Peyer's patch (tissue), 4 donors: Measurements from ENCODE around the gene PHACTR1.

Source experiments
- POLR2A ChIP-seq, 2 donors: fragments of 450-650 bp; IDR thresholded peaks; one replicate each; pipeline ENCODE4 v1.5.1; 2017; ENCODE audit warnings: antibody characterized with exemption in 2 of 2, mild to moderate bottlenecking in 2 of 2, moderate library complexity in 2 of 2
- TF ChIP-seq, protein P1 (sequence below), 6 experiments: fragments of 450-650 bp in 4 of 6; fragments of 200-600 bp in 2 of 6; sonication (generic) in 1 of 6; IDR thresholded peaks; one replicate each; pipeline ENCODE4 v1.5.1; 2017 to 2019; ENCODE audit warnings: antibody characterized with exemption in 6 of 6, mild to moderate bottlenecking in 3 of 6, moderate library complexity in 1 of 6

DNA sequence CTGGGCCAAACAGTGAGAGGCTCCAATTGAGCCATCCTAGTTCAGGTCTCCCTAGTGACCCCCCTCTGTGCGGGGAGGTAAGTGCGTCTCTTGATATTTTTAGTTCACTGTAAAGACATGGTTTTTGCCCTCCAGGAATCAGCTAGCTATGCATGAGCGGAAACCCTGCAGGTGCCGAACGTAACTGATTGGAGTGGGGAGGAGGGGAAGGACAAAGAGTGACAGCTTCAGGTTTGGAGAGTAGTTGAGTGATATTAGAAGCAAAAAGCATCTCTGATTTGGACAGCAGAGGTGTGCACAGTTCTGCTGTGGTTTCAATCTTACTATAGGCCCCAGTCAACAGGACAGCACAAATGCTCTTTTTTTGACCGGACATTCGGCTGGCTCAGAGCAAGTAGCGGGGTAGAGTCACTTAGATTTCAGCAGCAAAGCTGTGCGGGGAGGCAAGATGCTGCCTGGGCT, 580.0 kb downstream of the PHACTR1 start:
- TF ChIP-seq, protein P1, sequence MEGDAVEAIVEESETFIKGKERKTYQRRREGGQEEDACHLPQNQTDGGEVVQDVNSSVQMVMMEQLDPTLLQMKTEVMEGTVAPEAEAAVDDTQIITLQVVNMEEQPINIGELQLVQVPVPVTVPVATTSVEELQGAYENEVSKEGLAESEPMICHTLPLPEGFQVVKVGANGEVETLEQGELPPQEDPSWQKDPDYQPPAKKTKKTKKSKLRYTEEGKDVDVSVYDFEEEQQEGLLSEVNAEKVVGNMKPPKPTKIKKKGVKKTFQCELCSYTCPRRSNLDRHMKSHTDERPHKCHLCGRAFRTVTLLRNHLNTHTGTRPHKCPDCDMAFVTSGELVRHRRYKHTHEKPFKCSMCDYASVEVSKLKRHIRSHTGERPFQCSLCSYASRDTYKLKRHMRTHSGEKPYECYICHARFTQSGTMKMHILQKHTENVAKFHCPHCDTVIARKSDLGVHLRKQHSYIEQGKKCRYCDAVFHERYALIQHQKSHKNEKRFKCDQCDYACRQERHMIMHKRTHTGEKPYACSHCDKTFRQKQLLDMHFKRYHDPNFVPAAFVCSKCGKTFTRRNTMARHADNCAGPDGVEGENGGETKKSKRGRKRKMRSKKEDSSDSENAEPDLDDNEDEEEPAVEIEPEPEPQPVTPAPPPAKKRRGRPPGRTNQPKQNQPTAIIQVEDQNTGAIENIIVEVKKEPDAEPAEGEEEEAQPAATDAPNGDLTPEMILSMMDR (IDR thresholded peaks at IDR 0.05): no peak
- no peak for TF ChIP-seq POLR2A (IDR thresholded peaks at IDR 0.05)
